HG02623 (cell line): ENCODE results near the gene LRRK2.
"Not testable (repeated sequence)": the region's sequence is repeated elsewhere in the genome, so short reads cannot be mapped to it uniquely, and the experiment has no call there.

ENCODE experiments used
- ATAC-seq: cut with Tn5 transposase; IDR thresholded peaks from one replicate; pipeline ENCODE4 v1.9.1; 2021; ENCODE audit warnings: moderate library complexity; ENCODE audit not compliant: unreplicated experiment

LRRK2 gene

GRCh38 chr12:40244526-40245156 is 19.8 kb downstream of the LRRK2 start:
- not testable (repeated sequence) for ATAC-seq

GRCh38 chr12:40248034-40248433 is 23.2 kb downstream of the LRRK2 start:
- no peak for ATAC-seq

GRCh38 chr12:40248585-40249297 is 23.9 kb downstream of the LRRK2 start:
- ATAC-seq, result peak; percentile 80

- not testable (repeated sequence) for ATAC-seq
Observed at GRCh38 chr12:40250652-40251051, 25.9 kb downstream of the LRRK2 start.

- ATAC-seq, result no peak
Observed at GRCh38 chr12:40253936-40254335, 29.1 kb downstream of the LRRK2 start.

- ATAC-seq, result no peak
Observed at GRCh38 chr12:40254455-40255085, 29.8 kb downstream of the LRRK2 start.

- no peak for ATAC-seq
Observed at GRCh38 chr12:40258371-40258770, 33.6 kb downstream of the LRRK2 start.

- peak; percentile 56 for ATAC-seq
Observed at GRCh38 chr12:40261937-40262336, 37.1 kb downstream of the LRRK2 start.

GRCh38 chr12:40262657-40263056 is 37.9 kb downstream of the LRRK2 start:
- ATAC-seq, result peak; percentile 87

- no peak for ATAC-seq
Observed at GRCh38 chr12:40263616-40264409, 39.0 kb downstream of the LRRK2 start.

- no peak for ATAC-seq
Observed at GRCh38 chr12:40271981-40272664, 47.3 kb downstream of the LRRK2 start.

GRCh38 chr12:40281791-40282364 is 57.1 kb downstream of the LRRK2 start:
- ATAC-seq, result no peak

GRCh38 chr12:40286583-40286982 is 61.8 kb downstream of the LRRK2 start:
- ATAC-seq, result no peak

GRCh38 chr12:40287369-40287975 is 62.7 kb downstream of the LRRK2 start:
- ATAC-seq, result no peak

- no peak for ATAC-seq
Observed at GRCh38 chr12:40292788-40293429, 68.1 kb downstream of the LRRK2 start.

GRCh38 chr12:40298341-40298740 is 73.5 kb downstream of the LRRK2 start:
- ATAC-seq, result no peak

GRCh38 chr12:40300490-40300889 is 75.7 kb downstream of the LRRK2 start:
- no peak for ATAC-seq

GRCh38 chr12:40309001-40309400 is 84.2 kb downstream of the LRRK2 start:
- no peak for ATAC-seq

- ATAC-seq, result no peak
Observed at GRCh38 chr12:40310211-40310610, 85.4 kb downstream of the LRRK2 start.

GRCh38 chr12:40312196-40312595 is 87.4 kb downstream of the LRRK2 start:
- ATAC-seq, result no peak
